Fibroblast of skin of left quadriceps (primary cell): ENCODE results near the gene COMT.

ENCODE experiments used
- DNase-seq, 2 experiments: peaks; one replicate each; pipeline ENCODE4 v3.0.0-alpha.2; 2013; ENCODE audit warnings: low read depth in 2 of 2

Gene COMT

GRCh38 chr22:19981961-19982920, 40.7 kb downstream of the COMT start:
- no peak for DNase-seq

- no peak for DNase-seq
Measured at GRCh38 chr22:19982991-19983578, 41.5 kb downstream of the COMT start.

GRCh38 chr22:19983741-19984140, 42.2 kb downstream of the COMT start:
- no peak for DNase-seq

- DNase-seq = no peak
Measured at GRCh38 chr22:19984201-19984753, 42.7 kb downstream of the COMT start.

- DNase-seq = no peak
Measured at GRCh38 chr22:19984851-19985811, 43.6 kb downstream of the COMT start.

- no peak for DNase-seq
Measured at GRCh38 chr22:19986011-19986409, 44.4 kb downstream of the COMT start.

GRCh38 chr22:19986410-19987341, 45.1 kb downstream of the COMT start:
- peak in 1 of 2 experiments; percentile 28 for DNase-seq

GRCh38 chr22:19987394-19988306, 46.1 kb downstream of the COMT start:
- DNase-seq = no peak

GRCh38 chr22:19988331-19988808, 46.8 kb downstream of the COMT start:
- no peak for DNase-seq

GRCh38 chr22:19988965-19989724, 47.6 kb downstream of the COMT start:
- no peak for DNase-seq

- DNase-seq = no peak
Measured at GRCh38 chr22:19989725-19990067, 48.1 kb downstream of the COMT start.

GRCh38 chr22:19990188-19990587, 48.6 kb downstream of the COMT start:
- DNase-seq = no peak

GRCh38 chr22:19990609-19991394, 49.2 kb downstream of the COMT start:
- no peak for DNase-seq

GRCh38 chr22:19991395-19991644, 49.7 kb downstream of the COMT start:
- DNase-seq = no peak

GRCh38 chr22:19991645-19992451, 50.3 kb downstream of the COMT start:
- no peak for DNase-seq

- DNase-seq = no peak
Measured at GRCh38 chr22:19992481-19992911, 50.9 kb downstream of the COMT start.

- no peak for DNase-seq
Measured at GRCh38 chr22:19992921-19993355, 51.4 kb downstream of the COMT start.
